Muscle of leg (tissue), 11 donors: ENCODE measurements around the gene SERPINA1. TPM values are rescaled to one million over a fixed set of nuclear protein-coding genes. Genes with fewer than 3 reads are reported as not detected.

Experiments used
- DNase-seq: peaks from one replicate; pipeline ENCODE4 v3.0.0; 2013
- H3K27ac ChIP-seq: one replicate; pipeline ENCODE4 v1.5.1; 2013; ENCODE audit warnings: mild to moderate bottlenecking, low read length, control low read depth
- H3K27me3 ChIP-seq: one replicate; pipeline ENCODE4 v1.6.1; 2013; ENCODE audit warnings: low read length; ENCODE audit not compliant: control insufficient read depth, insufficient read depth
- H3K36me3 ChIP-seq: one replicate; pipeline ENCODE4 v1.6.1; 2013; ENCODE audit warnings: low read length; ENCODE audit not compliant: control insufficient read depth, insufficient read depth
- H3K4me1 ChIP-seq: one replicate; pipeline ENCODE4 v1.6.1; 2013; ENCODE audit warnings: low read length; ENCODE audit not compliant: control insufficient read depth, insufficient read depth
- H3K4me3 ChIP-seq: one replicate; pipeline ENCODE4 v1.5.1; 2013; ENCODE audit warnings: low read length, control low read depth
- H3K9me3 ChIP-seq: replicated peaks from 2 replicates; pipeline ENCODE4 v1.6.1; 2013; ENCODE audit warnings: low read depth, low read length; ENCODE audit not compliant: control insufficient read depth
- WGBS: methylation state at CpG from one replicate; pipeline ENCODE4 v1.1.5; 2013; ENCODE audit warnings: missing lambda C conversion rate; ENCODE audit not compliant: insufficient coverage; 5-methylcytosine and 5-hydroxymethylcytosine counted together
- polyA plus RNA-seq, 8 donors: library from polyadenylated mRNA; unstranded; fragments of 120-200 nt; gene quantifications; one replicate each; pipeline versions ENCODE4 v1.2.1 to v1.2.3, GENCODE V29; 2013; ENCODE audit warnings: inconsistent platforms in 1 of 8, low replicate concordance in 1 of 8; ENCODE audit not compliant: insufficient read length in 8 of 8, insufficient read depth in 1 of 8
- total RNA-seq: library from RNA; stranded (reverse); fragments of 120-200 nt; gene quantifications from one replicate; pipeline ENCODE4 v1.2.4, GENCODE V29; 2013

The SERPINA1 gene
- total and polyA plus RNA-seq, 9 donors, result 1.1 to 95.5 (median 2.0) TPM

DNA sequence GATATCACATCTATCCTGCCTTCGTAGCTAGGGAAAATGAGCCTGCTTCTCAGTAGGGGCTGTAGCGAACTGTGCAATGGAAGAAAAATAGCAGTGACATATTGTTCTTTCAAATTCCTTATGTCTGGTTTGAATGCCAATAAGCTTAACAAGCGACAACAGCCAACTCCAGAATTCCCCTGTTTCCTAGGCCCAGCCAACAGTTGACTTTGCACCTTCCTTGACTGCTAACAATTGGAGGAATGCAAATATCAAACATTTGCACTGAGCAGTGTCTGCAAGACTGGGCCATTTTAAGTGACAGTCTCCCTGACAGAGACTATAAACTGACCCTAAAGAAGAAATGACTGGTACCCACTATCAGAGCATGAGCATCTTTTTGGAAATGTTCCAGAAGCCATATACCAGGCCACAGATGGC, 12.0 kb upstream of the SERPINA1 start:
- Histone ChIP-seq H3K4me1 (no peaks in the 10 kb centered on the region), H3K36me3 (no peaks in the 10 kb centered on the region), H3K9me3 (no peaks in the 10 kb centered on the region), H3K27me3 (peaks cover 4% of the 10 kb centered on the region), H3K4me3 (no peak overlapping the region), H3K27ac (no peak overlapping the region)
- DNase-seq, result peak; percentile 12
- no CpG with 5 or more reads among the region's 3 CpGs for WGBS

DNA sequence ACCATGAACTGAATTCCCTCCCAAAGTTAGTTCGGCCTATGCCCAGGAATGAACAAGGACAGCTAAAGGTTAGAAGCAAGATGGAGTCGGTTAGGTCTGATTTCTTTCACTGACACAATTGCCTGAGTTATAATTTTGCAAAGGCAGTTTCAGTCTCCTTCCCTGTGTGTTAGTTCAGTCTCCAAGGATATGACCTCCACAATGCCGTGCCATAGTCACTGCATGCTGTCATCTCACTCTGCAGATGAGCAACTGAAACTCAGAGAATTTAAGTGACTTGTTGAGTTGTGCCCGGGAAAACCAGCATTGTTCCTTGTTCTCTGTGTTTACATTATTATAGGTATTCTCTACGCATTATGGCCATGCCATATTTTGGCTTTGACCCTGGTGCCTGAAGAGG, 10.1 kb upstream of the SERPINA1 start:
- Histone ChIP-seq H3K27me3 (peaks cover 4% of the 10 kb centered on the region), H3K4me1 (no peaks in the 10 kb centered on the region), H3K9me3 (no peaks in the 10 kb centered on the region), H3K27ac (no peak overlapping the region), H3K4me3 (no peak overlapping the region), H3K36me3 (no peaks in the 10 kb centered on the region)
- DNase-seq, result no peak
- WGBS, result 82% methylated on average over 3 of the region's 5 CpGs

DNA sequence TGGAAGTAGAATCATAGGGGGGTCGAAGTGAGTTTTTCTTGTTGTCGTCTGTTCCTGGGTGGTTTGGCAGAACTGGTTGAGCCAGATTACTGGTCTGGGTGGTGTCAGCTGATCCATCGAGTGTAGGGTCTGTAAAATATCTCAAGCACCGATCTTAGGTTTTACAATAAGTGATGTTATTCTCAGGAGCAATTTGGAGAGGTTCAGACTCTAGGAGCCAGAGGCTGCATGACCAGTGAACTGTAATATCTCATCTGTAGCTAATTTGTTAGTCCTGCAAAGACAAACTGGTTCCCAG, 9.7 kb upstream of the SERPINA1 start:
- WGBS, result 50% methylated on average over 1 of the region's 4 CpGs
- no peak for DNase-seq
- no peaks in the 10 kb centered on the region for H3K4me1 ChIP-seq
- H3K27me3 ChIP-seq, result peaks cover 4% of the 10 kb centered on the region
- no peaks in the 10 kb centered on the region for H3K36me3 ChIP-seq
- H3K9me3 ChIP-seq, result no peaks in the 10 kb centered on the region
- no peak overlapping the region for H3K27ac ChIP-seq
- H3K4me3 ChIP-seq, result no peak overlapping the region

DNA sequence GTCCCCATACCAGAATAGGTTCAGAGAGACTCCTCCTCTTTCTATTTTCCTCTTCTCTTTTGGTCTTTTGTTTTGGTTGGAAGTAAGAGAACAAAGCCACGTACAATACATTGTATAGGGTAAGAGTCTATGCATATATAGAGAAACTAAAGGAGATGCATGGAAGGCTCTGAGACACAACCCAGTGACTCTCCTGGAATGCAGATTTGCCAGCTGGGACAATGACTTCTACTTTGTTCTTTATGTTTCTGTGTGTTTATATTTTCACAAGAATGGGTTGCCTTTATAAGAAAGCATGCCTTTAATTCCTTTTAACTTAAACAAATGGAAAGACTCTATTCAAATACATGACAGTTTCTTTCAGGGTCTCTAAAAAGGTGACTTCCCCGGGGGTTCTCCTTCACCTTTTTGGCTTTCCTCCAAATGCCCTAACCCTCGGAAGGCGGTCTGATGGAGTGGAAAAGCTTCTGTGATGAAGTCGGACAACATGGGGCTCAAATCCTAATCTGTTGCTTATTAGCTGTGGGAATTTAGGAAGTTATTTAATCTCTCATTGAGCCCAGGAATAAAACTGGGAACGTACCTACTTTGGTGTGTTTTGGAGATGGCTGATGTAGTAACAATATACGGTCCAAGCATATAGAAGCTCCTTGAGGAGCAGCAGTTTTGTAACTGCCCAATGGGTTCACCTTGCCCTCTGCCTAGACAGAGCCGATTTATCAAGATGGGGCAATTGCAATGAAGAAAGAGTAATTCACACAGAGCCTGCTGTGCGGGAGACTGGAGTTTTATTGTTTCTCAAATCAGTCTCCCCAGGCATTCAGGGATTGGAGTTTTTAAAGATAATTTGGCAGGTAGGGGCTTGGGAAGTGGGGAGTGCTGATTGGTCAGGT, 9.1 kb upstream of the SERPINA1 start:
- WGBS, result 43% methylated on average over 5 of the region's 9 CpGs
- H3K27ac ChIP-seq, result no peak overlapping the region
- peaks cover 4% of the 10 kb centered on the region for H3K27me3 ChIP-seq
- no peak for DNase-seq
- no peaks in the 10 kb centered on the region for H3K4me1 ChIP-seq
- H3K36me3 ChIP-seq, result no peaks in the 10 kb centered on the region
- no peaks in the 10 kb centered on the region for H3K9me3 ChIP-seq
- no peak overlapping the region for H3K4me3 ChIP-seq

DNA sequence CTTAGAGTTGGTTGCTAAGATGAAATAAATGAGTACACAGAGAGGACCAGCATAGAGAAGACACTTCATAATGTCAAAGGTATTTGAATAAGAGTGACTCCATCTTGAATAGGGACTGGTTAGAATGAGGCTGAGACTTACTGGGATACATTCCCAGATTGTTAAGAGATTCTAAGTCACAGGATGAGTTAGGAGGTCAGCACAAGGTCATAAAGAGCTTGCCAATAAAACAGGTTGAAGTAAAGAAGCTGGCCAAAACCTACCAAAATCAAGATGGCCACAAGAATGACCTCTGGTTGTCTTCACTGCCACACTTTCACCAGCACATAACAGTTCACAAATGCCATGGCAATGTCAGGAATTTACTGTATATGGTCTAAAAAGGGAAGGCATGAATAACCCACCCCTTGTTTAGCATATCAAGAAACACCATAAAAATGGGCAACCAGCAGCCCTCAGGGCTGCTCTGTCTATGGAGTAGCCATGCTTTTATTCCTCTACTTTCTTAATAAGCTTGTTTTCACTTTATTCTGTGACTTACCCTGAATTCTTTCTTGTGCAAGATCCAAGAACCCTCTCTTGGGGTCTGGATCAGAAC, 8.3 kb upstream of the SERPINA1 start:
- H3K4me1 ChIP-seq, result no peaks in the 10 kb centered on the region
- H3K9me3 ChIP-seq, result no peaks in the 10 kb centered on the region
- DNase-seq, result no peak

DNA sequence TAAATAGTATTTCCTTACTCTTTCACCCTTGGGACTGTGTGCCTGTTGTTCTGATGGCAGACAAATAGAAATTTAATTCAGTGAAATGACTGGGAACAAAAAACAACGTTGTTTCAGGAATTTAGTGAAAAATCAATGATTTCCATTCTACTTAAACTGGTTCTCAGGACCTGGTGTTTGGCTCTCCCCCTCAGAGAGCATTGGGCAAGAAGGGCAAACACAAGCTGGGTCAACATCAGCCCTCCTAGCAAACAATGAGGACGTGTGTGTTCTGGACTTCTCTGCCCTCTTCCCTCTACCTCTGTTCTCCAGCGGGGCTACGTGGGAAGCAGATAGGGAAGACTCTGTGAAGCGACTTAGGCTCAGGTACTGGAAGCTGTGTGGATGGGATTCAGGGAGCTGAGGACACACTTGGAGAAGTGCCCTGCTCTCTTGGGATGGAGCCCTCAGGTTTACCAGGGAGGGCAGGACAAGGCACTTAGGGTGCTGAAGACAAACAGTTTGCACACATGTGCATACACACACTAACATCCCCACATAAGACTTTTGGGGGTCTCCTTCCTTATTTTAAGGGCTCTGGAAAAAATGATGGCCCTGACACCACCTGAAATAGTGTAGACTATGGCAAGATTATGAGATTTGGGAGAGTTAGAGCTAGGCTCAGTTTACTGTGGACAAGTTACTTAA, 7.6 kb upstream of the SERPINA1 start:
- H3K36me3 ChIP-seq, result no peaks in the 10 kb centered on the region
- no peak for DNase-seq
- no peaks in the 10 kb centered on the region for H3K9me3 ChIP-seq
- no peak overlapping the region for H3K4me3 ChIP-seq
- no CpG with 5 or more reads among the region's 5 CpGs for WGBS
- peaks cover 4% of the 10 kb centered on the region for H3K27me3 ChIP-seq
- H3K4me1 ChIP-seq, result no peaks in the 10 kb centered on the region
- no peak overlapping the region for H3K27ac ChIP-seq

More for the DNA sequence above, 8.3 kb upstream of the SERPINA1 start:
- peaks cover 4% of the 10 kb centered on the region for H3K27me3 ChIP-seq
- H3K4me3 ChIP-seq, result no peak overlapping the region
- H3K36me3 ChIP-seq, result no peaks in the 10 kb centered on the region
- no peak overlapping the region for H3K27ac ChIP-seq

DNA sequence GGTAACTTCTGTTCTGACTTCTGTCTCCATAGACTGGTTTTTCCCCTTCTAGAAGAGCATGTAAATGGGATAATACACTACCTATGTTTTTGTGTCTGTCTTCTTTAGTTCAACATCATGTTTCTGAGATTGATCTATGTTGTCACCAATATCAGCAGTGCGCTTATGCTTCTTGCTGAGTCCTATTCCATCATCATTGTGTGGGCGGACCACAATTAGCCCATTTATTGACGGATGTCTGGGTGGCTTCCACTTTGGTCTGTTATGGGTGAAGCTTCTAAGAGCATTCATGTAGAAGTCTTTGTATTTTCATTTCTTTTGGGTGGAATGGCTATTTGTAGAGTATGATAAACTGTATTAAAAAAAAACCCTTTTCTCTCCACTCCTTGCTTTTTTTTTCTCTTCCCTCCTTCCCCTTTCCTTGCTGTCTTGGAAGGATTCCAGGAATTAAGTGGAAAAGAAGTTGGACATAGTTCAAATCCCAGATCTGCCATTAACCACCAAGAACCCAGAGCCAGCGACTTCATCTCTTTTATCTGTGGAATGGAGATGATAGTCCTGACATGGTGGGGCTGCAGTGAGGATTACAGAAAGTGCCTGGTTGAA, 7.0 kb upstream of the SERPINA1 start:
- Histone ChIP-seq H3K4me1 (no peaks in the 10 kb centered on the region), H3K9me3 (no peaks in the 10 kb centered on the region), H3K27me3 (peaks cover 4% of the 10 kb centered on the region), H3K27ac (no peak overlapping the region), H3K36me3 (no peaks in the 10 kb centered on the region), H3K4me3 (no peak overlapping the region)
- DNase-seq, result peak; percentile 15
- WGBS, result 100% methylated on average over 2 of the region's 4 CpGs

DNA sequence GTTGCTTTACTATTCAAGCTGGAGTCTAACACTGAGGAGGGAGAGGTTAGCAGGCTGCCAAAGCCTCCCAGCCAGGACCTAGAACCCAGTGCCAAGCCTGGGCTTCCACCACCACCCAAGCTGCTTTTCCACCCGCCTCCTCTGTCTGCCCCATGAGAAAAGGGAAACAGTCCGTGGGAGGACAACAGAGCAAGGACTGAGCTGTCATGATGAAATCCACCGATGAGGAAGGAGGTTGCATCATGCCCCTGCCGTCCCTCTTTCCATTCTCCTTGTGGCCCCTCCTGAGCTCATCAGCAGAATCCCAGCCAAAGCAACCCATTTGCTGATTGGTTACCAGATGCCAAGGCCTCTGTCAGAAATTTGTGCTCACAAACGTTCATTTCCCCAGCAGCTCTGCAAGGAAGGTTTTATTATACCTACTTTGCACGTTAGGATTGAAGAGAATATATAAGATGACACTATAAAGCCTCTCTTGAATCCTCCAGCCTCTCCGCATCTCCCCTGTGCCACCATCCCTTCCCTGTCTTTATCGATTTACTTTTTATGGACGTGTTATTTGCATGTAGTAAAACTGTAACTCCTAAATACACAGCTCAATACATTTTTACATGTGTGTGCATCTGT, 6.3 kb upstream of the SERPINA1 start:
- no peak overlapping the region for H3K27ac ChIP-seq
- H3K4me1 ChIP-seq, result no peaks in the 10 kb centered on the region
- 20% methylated on average over 1 of the region's 9 CpGs for WGBS
- peak; percentile 64 for DNase-seq
- H3K4me3 ChIP-seq, result no peak overlapping the region
- H3K9me3 ChIP-seq, result no peaks in the 10 kb centered on the region
- no peaks in the 10 kb centered on the region for H3K36me3 ChIP-seq
- H3K27me3 ChIP-seq, result peaks cover 4% of the 10 kb centered on the region

DNA sequence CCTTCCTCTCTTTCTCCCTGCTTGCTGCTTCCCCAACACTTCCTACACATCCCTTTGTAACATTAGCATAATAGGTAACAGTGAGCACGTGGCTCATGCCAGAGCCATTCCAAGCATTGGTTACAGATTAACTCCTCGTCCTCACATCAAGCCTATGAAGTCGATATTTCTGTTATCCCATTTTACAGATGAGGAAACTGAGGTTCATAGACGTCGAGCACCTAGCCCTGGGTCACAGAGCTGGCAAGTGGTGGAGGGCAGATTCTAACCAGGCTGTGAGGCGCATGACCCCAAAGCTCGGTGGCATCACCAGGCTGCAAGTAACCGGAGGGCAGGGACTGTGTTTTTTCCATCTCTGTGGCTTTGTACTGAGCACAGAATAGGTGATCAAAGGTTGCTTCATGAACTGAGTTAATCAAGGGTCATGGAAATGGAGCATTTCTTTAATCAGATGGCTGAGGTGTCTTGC, 5.7 kb upstream of the SERPINA1 start:
- DNase-seq, result no peak
- no peak overlapping the region for H3K27ac ChIP-seq

DNA sequence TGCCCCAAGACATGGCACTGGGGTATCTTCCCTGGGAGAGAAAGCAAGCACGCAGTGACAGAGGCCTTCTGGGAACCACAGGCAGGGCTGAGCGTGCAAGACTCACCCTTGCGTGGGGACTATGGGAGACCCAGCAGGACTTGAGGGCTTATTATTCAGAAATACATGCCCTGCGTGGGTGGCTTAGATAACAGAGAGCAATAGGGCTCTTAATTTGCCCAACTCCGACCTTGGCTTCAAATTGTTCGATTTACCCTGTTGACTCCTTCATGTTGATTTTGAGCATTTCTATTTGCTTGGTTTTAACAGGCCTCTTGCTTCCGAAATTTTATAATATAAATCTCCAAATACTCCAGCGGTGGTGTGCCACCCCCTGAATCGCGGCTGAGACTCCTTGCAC, 5.1 kb upstream of the SERPINA1 start:
- Histone ChIP-seq H3K9me3 (no peaks in the 10 kb centered on the region), H3K4me3 (no peak overlapping the region), H3K27ac (no peak overlapping the region), H3K27me3 (peaks cover 4% of the 10 kb centered on the region), H3K4me1 (no peaks in the 10 kb centered on the region), H3K36me3 (no peaks in the 10 kb centered on the region)
- no peak for DNase-seq
- 91% methylated on average over 10 of the region's 10 CpGs for WGBS

More for the DNA sequence above, 5.7 kb upstream of the SERPINA1 start:
- H3K36me3 ChIP-seq, result no peaks in the 10 kb centered on the region
- H3K4me3 ChIP-seq, result no peak overlapping the region
- WGBS, result 78% methylated on average over 5 of the region's 8 CpGs
- H3K9me3 ChIP-seq, result no peaks in the 10 kb centered on the region
- H3K4me1 ChIP-seq, result no peaks in the 10 kb centered on the region
- H3K27me3 ChIP-seq, result peaks cover 4% of the 10 kb centered on the region
